Pancreas (tissue), 10 donors: ENCODE data around the gene AOC3. TPM values are rescaled to one million over a fixed set of nuclear protein-coding genes. Genes with fewer than 3 reads are reported as not detected.
"Not testable (repeated sequence)": the region's sequence is repeated elsewhere in the genome, so short reads cannot be mapped to it uniquely, and the experiment has no call there.

Source experiments
- ATAC-seq, 4 donors: fragments of 200-7000 bp; cut with Tn5 transposase; one replicate each; pipeline versions ENCODE4 v1.8.0 to v1.9.1; 2020; ENCODE audit warnings: mild to moderate bottlenecking in 4 of 4, moderate library complexity in 4 of 4
- DNase-seq, 6 donors: peaks; one replicate each; pipeline ENCODE4 v3.0.0-alpha.2; 2020
- FAIRE-seq: peaks from 2 replicates; lab custom pipeline; 2012; peaks lifted over from hg19 to GRCh38; lab: Jason Lieb, UNC
- H3K27ac ChIP-seq, 4 donors: fragments of 200-600 bp; sonication (generic); 1 replicate in 3 of 4; 2 replicates in 1 of 4; pipeline versions ENCODE4 v1.5.0 to v1.8.0; 2020
- H3K27me3 ChIP-seq, 4 donors: fragments of 200-600 bp; one replicate each; pipeline ENCODE4 v1.8.0; 2021
- H3K36me3 ChIP-seq, 3 donors: fragments of 200-600 bp; sonication (generic) in 1 of 3; one replicate each; pipeline versions ENCODE4 v1.5.0 to v1.8.0; 2020 to 2021
- H3K4me1 ChIP-seq, 3 donors: fragments of 200-600 bp; one replicate each; pipeline ENCODE4 v1.8.0; 2021
- H3K4me3 ChIP-seq, 4 donors: fragments of 200-600 bp; sonication (generic) in 2 of 4; one replicate each; pipeline versions ENCODE4 v1.5.0 to v1.8.0; 2020 to 2021
- H3K9me3 ChIP-seq, 4 donors: fragments of 200-600 bp; one replicate each; pipeline ENCODE4 v1.8.0; 2021
- CTCF ChIP-seq, 4 donors: fragments of 200-600 bp; sonication (generic) in 3 of 4; IDR thresholded peaks; one replicate each; pipeline versions ENCODE4 v1.5.0 to v1.8.0; 2021; ENCODE audit warnings: antibody characterized with exemption in 4 of 4
- WGBS, 2 donors: extraction: QIAGEN DNeasy Blood & Tissue Kit; methylation state at CpG; one replicate each; pipeline ENCODE4 v1.1.7; 2013; 5-methylcytosine and 5-hydroxymethylcytosine counted together
- intact Hi-C, 3 donors: fragments of 100-400 bp; cut with DNase I; formaldehyde crosslinking; loops; one replicate each; pipeline versions ENCODE4 v1.11.1 to v1.14.2; 2022
- polyA plus RNA-seq, 2 donors: library from polyadenylated mRNA; stranded (reverse); fragments of 200-250 nt; gene quantifications; one replicate each; pipeline ENCODE4 v1.2.3, GENCODE V29; 2013
- total RNA-seq, 6 donors: library from RNA; stranded (reverse); fragmentation: NEBNext Ultra II Directional in 4 of 6; extraction: Animal tissue kit (Norgen Biotek cat#: 25700) in 4 of 6; gene quantifications; one replicate each; pipeline versions ENCODE4 v1.2.1 to v1.2.4, GENCODE V29; 2021 to 2023
- donor health status: healthy with polysubstance abuse.
- donor health status: DM: no; HTN: no; CAD: no; lungs with moderate emphysema.
- donor health status: DM: no; HTN: no; CAD: no.
- donor health status: control.
- donor health status: control.
- donor health status: Bipolar disorder and iron deficiency.
- donor health status: DM: yes; HTN: yes; CAD: no.
- donor health status: DM: no; HTN: no; CAD: no.
- donor health status: DM: no; HTN: no; CAD: no.
- donor health status: DM: yes; HTN: yes; CAD: no.

Gene AOC3
- total and polyA plus RNA-seq, 8 donors = 1.9 to 11.3 (median 7.4) TPM

- Histone ChIP-seq H3K27ac (no peak overlapping the region), H3K4me3 (no peak overlapping the region), H3K4me1 (no peaks in the 10 kb centered on the region), H3K27me3 (no peaks in the 10 kb centered on the region), H3K36me3 (no peaks in the 10 kb centered on the region), H3K9me3 (no peaks in the 10 kb centered on the region)
- peak in 1 of 6 donors; percentile 16 for DNase-seq
- WGBS, 2 donors = 75 to 79% methylated on average over 5 of the region's 5 CpGs
- no peak for FAIRE-seq
- no peak for ATAC-seq
- no peak for TF ChIP-seq CTCF (IDR thresholded peaks at IDR 0.05)
- intact Hi-C loops = no loop called here
Measured at GRCh38 chr17:42853597-42853967, 2.6 kb downstream of the AOC3 start.

- H3K4me1 ChIP-seq = no peaks in the 10 kb centered on the region
- WGBS, 2 donors = 85% methylated on average over 15 of the region's 15 CpGs
- H3K9me3 ChIP-seq = no peaks in the 10 kb centered on the region
- DNase-seq = peak in 1 of 6 donors; percentile 38
- no peak for FAIRE-seq
- intact Hi-C loops = no loop called here
- no peak for TF ChIP-seq CTCF (IDR thresholded peaks at IDR 0.05)
- H3K36me3 ChIP-seq = no peaks in the 10 kb centered on the region
- H3K27me3 ChIP-seq = no peaks in the 10 kb centered on the region
- H3K27ac ChIP-seq = no peak overlapping the region
- no peak for ATAC-seq
- H3K4me3 ChIP-seq = no peak overlapping the region
Measured at GRCh38 chr17:42853968-42854790, 3.2 kb downstream of the AOC3 start.

- DNase-seq (peak in 1 of 6 donors; percentile 21), ATAC-seq (peak in 1 of 4 donors; percentile 24), FAIRE-seq (no peak)
- no peak overlapping the region for H3K27ac ChIP-seq
- no peaks in the 10 kb centered on the region for H3K36me3 ChIP-seq
- no peaks in the 10 kb centered on the region for H3K4me1 ChIP-seq
- 79 to 92% methylated on average over 8 of the region's 8 CpGs for WGBS, 2 donors
- no peak for TF ChIP-seq CTCF (IDR thresholded peaks at IDR 0.05)
- intact Hi-C loops = no loop called here
- no peaks in the 10 kb centered on the region for H3K27me3 ChIP-seq
- H3K4me3 ChIP-seq = no peak overlapping the region
- no peaks in the 10 kb centered on the region for H3K9me3 ChIP-seq
Measured at GRCh38 chr17:42855048-42855596, 4.1 kb downstream of the AOC3 start.

- WGBS, 2 donors = 88 to 94% methylated on average over 5 to 8 of the region's 8 CpGs
- FAIRE-seq, H3K27ac ChIP-seq, ATAC-seq, H3K4me1 ChIP-seq, H3K4me3 ChIP-seq, H3K36me3 ChIP-seq, H3K27me3 ChIP-seq, H3K9me3 ChIP-seq, intact Hi-C loops: not testable (repeated sequence)
- DNase-seq = peak in 1 of 6 donors; percentile 23
Measured at GRCh38 chr17:42856093-42856492, 5.1 kb downstream of the AOC3 start.

- 88 to 95% methylated on average over 5 to 6 of the region's 8 CpGs for WGBS, 2 donors
- intact Hi-C loops = not testable (repeated sequence)
Measured at GRCh38 chr17:42856516-42856915, 5.5 kb downstream of the AOC3 start.

GRCh38 chr17:42857389-42857788 lies 6.4 kb downstream of the AOC3 start:
- Histone ChIP-seq H3K9me3 (no peaks in the 10 kb centered on the region), H3K27ac (no peak overlapping the region), H3K27me3 (no peaks in the 10 kb centered on the region), H3K4me3 (no peak overlapping the region), H3K4me1 (no peaks in the 10 kb centered on the region), H3K36me3 (no peaks in the 10 kb centered on the region)
- DNase-seq (peak in 1 of 6 donors; percentile 32), ATAC-seq (no peak), FAIRE-seq (no peak)
- intact Hi-C loops = no loop called here
- WGBS, 2 donors = 92% methylated on average over 1 of the region's 1 CpG
- no peak for TF ChIP-seq CTCF (IDR thresholded peaks at IDR 0.05)

More at GRCh38 chr17:42856516-42856915, 5.5 kb downstream of the AOC3 start:
- H3K27ac ChIP-seq, H3K4me3 ChIP-seq, H3K4me1 ChIP-seq, FAIRE-seq, H3K36me3 ChIP-seq, H3K27me3 ChIP-seq, ATAC-seq, H3K9me3 ChIP-seq: not testable (repeated sequence)
- peak in 1 of 6 donors; percentile 28 for DNase-seq
